Astrocyte (in vitro differentiated cells and primary cell): ENCODE measurements around the gene MAGED4B.

ENCODE experiments used
- EZH2 ChIP-seq: IDR thresholded peaks from 2 replicates; pipeline ENCODE4 v1.6.1; 2012; ENCODE audit warnings: mild to moderate bottlenecking, low read length, inconsistent platforms; ENCODE audit not compliant: insufficient read depth
- TF ChIP-seq, protein P1 (sequence below): IDR thresholded peaks from 2 replicates; pipeline ENCODE4 v1.5.1; 2011; ENCODE audit warnings: low read depth, mild to moderate bottlenecking, inconsistent platforms, low read length, moderate library complexity; ENCODE audit not compliant: insufficient read depth

DNA sequence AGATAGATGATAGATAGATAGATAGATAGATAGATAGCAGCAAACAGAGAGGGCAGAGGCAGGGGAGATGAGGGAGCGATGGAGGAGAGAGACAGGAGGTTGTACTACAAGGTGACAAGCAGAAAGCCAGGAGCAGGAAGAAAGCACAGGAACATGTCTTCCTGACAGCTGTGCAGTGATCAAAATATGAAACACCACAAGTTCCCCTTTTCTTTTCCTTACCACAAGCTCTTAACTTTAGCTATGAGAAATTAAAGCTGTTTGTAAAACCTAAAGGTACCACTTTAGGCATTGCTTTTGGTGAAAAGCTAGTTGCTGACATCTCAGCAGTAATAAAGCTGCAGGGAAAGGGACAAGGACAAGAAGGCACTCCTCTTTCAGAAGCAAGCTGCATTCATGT, 9.1 kb upstream of the MAGED4B start:
- TF ChIP-seq, protein P1, sequence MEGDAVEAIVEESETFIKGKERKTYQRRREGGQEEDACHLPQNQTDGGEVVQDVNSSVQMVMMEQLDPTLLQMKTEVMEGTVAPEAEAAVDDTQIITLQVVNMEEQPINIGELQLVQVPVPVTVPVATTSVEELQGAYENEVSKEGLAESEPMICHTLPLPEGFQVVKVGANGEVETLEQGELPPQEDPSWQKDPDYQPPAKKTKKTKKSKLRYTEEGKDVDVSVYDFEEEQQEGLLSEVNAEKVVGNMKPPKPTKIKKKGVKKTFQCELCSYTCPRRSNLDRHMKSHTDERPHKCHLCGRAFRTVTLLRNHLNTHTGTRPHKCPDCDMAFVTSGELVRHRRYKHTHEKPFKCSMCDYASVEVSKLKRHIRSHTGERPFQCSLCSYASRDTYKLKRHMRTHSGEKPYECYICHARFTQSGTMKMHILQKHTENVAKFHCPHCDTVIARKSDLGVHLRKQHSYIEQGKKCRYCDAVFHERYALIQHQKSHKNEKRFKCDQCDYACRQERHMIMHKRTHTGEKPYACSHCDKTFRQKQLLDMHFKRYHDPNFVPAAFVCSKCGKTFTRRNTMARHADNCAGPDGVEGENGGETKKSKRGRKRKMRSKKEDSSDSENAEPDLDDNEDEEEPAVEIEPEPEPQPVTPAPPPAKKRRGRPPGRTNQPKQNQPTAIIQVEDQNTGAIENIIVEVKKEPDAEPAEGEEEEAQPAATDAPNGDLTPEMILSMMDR: no peak
- no peak for TF ChIP-seq EZH2
